CD14-positive monocyte (primary cell): ENCODE results near the gene RRP7A. TPM values are rescaled to one million over a fixed set of nuclear protein-coding genes. Genes with fewer than 3 reads are reported as not detected.
"Not testable (repeated sequence)": the region's sequence is repeated elsewhere in the genome, so short reads cannot be mapped to it uniquely, and the experiment has no call there.

Source experiments
- DNase-seq, 3 donors: peaks; one replicate each; pipeline ENCODE4 v3.0.0-alpha.2; 2011 to 2022
- H2AFZ ChIP-seq: 2 replicates; pipeline ENCODE4 v1.6.0; 2012; ENCODE audit warnings: mild to moderate bottlenecking, low read depth, low read length, inconsistent platforms; ENCODE audit not compliant: insufficient read depth, poor library complexity, severe bottlenecking
- H3K27ac ChIP-seq, 2 donors: 1 replicate in 1 of 2; 2 replicates in 1 of 2; pipeline ENCODE4 v1.5.1; 2012 to 2013; ENCODE audit warnings: low read length in 2 of 2, control low read depth in 1 of 2, inconsistent platforms in 1 of 2, low read depth in 1 of 2, mild to moderate bottlenecking in 1 of 2
- H3K27me3 ChIP-seq, 2 donors: one replicate each; pipeline versions ENCODE4 v1.6.0 to v1.6.1; 2011 to 2013; ENCODE audit warnings: low read length in 2 of 2; ENCODE audit not compliant: control insufficient read depth in 2 of 2, insufficient read depth in 2 of 2
- H3K36me3 ChIP-seq, 2 donors: replicated peaks in 1 of 2; 1 replicate in 1 of 2; 2 replicates in 1 of 2; pipeline versions ENCODE4 v1.5.1 to v1.6.1; 2012 to 2013; ENCODE audit warnings: low read length in 2 of 2, control low read depth in 1 of 2, inconsistent platforms in 1 of 2, mild to moderate bottlenecking in 1 of 2; ENCODE audit not compliant: insufficient read depth in 2 of 2, control insufficient read depth in 1 of 2
- H3K4me1 ChIP-seq, 2 donors: 1 replicate in 1 of 2; 2 replicates in 1 of 2; pipeline versions ENCODE4 v1.5.1 to v1.6.1; 2012 to 2013; ENCODE audit warnings: low read length in 2 of 2, control low read depth in 1 of 2, inconsistent platforms in 1 of 2, mild to moderate bottlenecking in 1 of 2, moderate library complexity in 1 of 2; ENCODE audit not compliant: insufficient read depth in 2 of 2, control insufficient read depth in 1 of 2
- H3K4me2 ChIP-seq: replicated peaks from 2 replicates; pipeline ENCODE3; 2012; ENCODE audit warnings: low read length, moderate library complexity, mild to moderate bottlenecking; ENCODE audit not compliant: poor library complexity, severe bottlenecking; ENCODE audit errors: extremely low read depth
- H3K4me3 ChIP-seq, 3 experiments: fragments of 200-600 bp in 1 of 3; sonication (generic) in 1 of 3; replicated peaks in 1 of 3; 1 replicate in 2 of 3; 2 replicates in 1 of 3; pipeline ENCODE4 v1.5.1; 2011 to 2013; ENCODE audit warnings: low read length in 3 of 3, mild to moderate bottlenecking in 3 of 3, control low read depth in 2 of 3, low read depth in 2 of 3, inconsistent platforms in 1 of 3, moderate library complexity in 1 of 3
- H3K79me2 ChIP-seq: 2 replicates; pipeline ENCODE4 v1.6.0; 2012; ENCODE audit warnings: mild to moderate bottlenecking, control low read depth, inconsistent platforms, low read length, moderate library complexity; ENCODE audit not compliant: insufficient read depth
- H3K9ac ChIP-seq: 2 replicates; pipeline ENCODE4 v1.6.0; 2017; ENCODE audit warnings: low read length, mild to moderate bottlenecking; ENCODE audit not compliant: insufficient read depth, poor library complexity, severe bottlenecking
- H3K9me3 ChIP-seq, 2 donors: replicated peaks in 1 of 2; 1 replicate in 1 of 2; 2 replicates in 1 of 2; pipeline versions ENCODE4 v1.5.1 to v1.6.1; 2012 to 2013; ENCODE audit warnings: low read length in 2 of 2, control low read depth in 1 of 2; ENCODE audit not compliant: control insufficient read depth in 1 of 2, insufficient read depth in 1 of 2
- H4K20me1 ChIP-seq: 2 replicates; pipeline ENCODE4 v1.6.0; 2012; ENCODE audit warnings: mild to moderate bottlenecking, low read length, control low read depth, moderate library complexity; ENCODE audit not compliant: insufficient read depth
- H3K27ac Mint-ChIP-seq, 7 donors: one replicate each; pipeline ENCODE4 v1.8.0; 2020; ENCODE audit warnings: mild to moderate bottlenecking in 7 of 7, mixed read lengths in 7 of 7, moderate library complexity in 6 of 7, inconsistent platforms in 2 of 7
- H3K27me3 Mint-ChIP-seq, 3 donors: one replicate each; pipeline ENCODE4 v1.8.0; 2021 to 2022; ENCODE audit warnings: low read depth in 3 of 3, mild to moderate bottlenecking in 3 of 3, mixed read lengths in 3 of 3, moderate library complexity in 3 of 3, inconsistent platforms in 1 of 3
- H3K36me3 Mint-ChIP-seq, 2 donors: one replicate each; pipeline ENCODE4 v1.8.0; 2020; ENCODE audit warnings: mixed read lengths in 2 of 2, inconsistent platforms in 1 of 2, mild to moderate bottlenecking in 1 of 2
- H3K4me1 Mint-ChIP-seq: one replicate; pipeline ENCODE4 v1.8.0; 2020; ENCODE audit warnings: mild to moderate bottlenecking, mixed read lengths
- H3K4me3 Mint-ChIP-seq, 2 donors: one replicate each; pipeline ENCODE4 v1.8.0; 2020; ENCODE audit warnings: mild to moderate bottlenecking in 2 of 2, mixed read lengths in 2 of 2, moderate library complexity in 1 of 2
- H3K9me3 Mint-ChIP-seq, 7 donors: one replicate each; pipeline ENCODE4 v1.8.0; 2020 to 2022; ENCODE audit warnings: mixed read lengths in 7 of 7, mild to moderate bottlenecking in 6 of 7, moderate library complexity in 6 of 7, inconsistent platforms in 2 of 7
- CTCF ChIP-seq: fragments of 200-600 bp; IDR thresholded peaks from one replicate; pipeline ENCODE4 v1.8.0; 2022; ENCODE audit warnings: antibody characterized with exemption, mild to moderate bottlenecking
- WGBS: methylation state at CpG from one replicate; pipeline ENCODE4 v1.1.5; 2013; ENCODE audit warnings: missing lambda C conversion rate; ENCODE audit not compliant: insufficient coverage; 5-methylcytosine and 5-hydroxymethylcytosine counted together
- intact Hi-C, 2 donors: fragments of 100-400 bp; cut with micrococcal nuclease; formaldehyde crosslinking; loops; one replicate each; pipeline versions ENCODE4 v1.15.0 to v1.15.1; 2023
- polyA plus RNA-seq, 3 donors: library from polyadenylated mRNA; depleted of rRNA in 1 of 3; unstranded in 2 of 3; stranded (reverse) in 1 of 3; fragments of 300-500 nt in 2 of 3; fragments of >200 nt in 1 of 3; fragmentation: Illumina TruSeq in 2 of 3; gene quantifications; 1 replicate in 2 of 3; 2 replicates in 1 of 3; pipeline ENCODE4 v1.2.3, GENCODE V29; 2012 to 2021

The RRP7A gene
- polyA plus RNA-seq, 3 donors: 19.4 to 59.9 (median 29.1) TPM

GRCh38 chr22:42500836-42501179 is 18.8 kb downstream of the RRP7A start:
- Histone ChIP-seq H3K79me2 (no peaks in the 10 kb centered on the region), H3K9ac (no peak overlapping the region), H3K9me3 (no peaks in the 10 kb centered on the region), H3K4me1 (peaks cover 15 to 20% of the 10 kb centered on the region in 2 donors), H4K20me1 (no peaks in the 10 kb centered on the region), H3K4me3 (peak overlapping the region in 2 of 3 experiments; percentile 38 to 70), H2AFZ (peak overlapping the region; percentile 80), H3K27me3 (no peaks in the 10 kb centered on the region), H3K27ac (no peak overlapping the region), H3K36me3 (no peaks in the 10 kb centered on the region), H3K4me2 (peak overlapping the region; percentile 77)
- 34% methylated on average over 23 of the region's 26 CpGs for WGBS
- Mint-ChIP-seq H3K4me1 (peaks cover 18% of the 10 kb centered on the region), H3K9me3 (no peaks in the 10 kb centered on the region), H3K27me3 (peaks cover 1 to 4% (median 3%) of the 10 kb centered on the region in 3 donors), H3K36me3 (no peaks in the 10 kb centered on the region), H3K4me3 (peak overlapping the region; percentile 34 to 35), H3K27ac (peak overlapping the region in 1 of 7 donors; percentile 45)
- TF ChIP-seq CTCF: no peak
- no peak for DNase-seq
- intact Hi-C loops: no loop called here

DNA sequence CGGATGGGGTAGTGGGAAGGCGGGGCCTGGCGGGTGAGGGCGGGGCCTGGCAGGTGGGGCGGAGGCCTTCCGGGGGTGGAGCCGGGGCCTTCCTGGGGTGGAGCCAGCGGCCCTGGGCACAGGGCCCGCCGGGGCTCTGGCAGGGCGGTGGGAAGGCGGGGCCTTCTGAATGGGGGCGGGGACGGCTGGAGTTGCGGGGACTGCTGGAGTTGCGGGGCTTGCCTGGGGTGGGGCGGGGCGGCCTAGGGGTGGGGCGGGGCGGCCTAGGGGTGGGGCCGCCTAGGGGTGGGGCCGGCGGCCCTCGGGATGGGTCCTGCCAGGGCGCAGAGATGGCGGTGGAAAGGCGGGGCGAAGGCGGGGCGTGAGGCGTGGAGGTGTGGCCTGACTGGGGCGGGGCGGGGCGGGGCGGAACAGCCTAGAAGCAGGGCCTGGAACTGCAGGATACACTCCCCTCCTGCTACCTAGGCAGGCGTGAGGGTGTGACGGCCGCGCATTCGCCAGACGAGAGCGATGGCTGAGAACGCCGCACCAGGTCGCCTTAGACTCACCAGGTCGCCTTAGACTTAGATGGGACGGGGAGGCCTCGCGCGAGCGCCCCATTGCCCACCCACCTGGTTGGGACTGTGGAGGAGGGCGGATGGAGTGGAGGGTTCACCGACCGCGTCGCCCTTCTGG is 19.3 kb downstream of the RRP7A start:
- peak overlapping the region in 1 of 7 donors; percentile 26 for H3K27ac Mint-ChIP-seq
- intact Hi-C loops: no loop called here
- peak overlapping the region; percentile 15 to 70 (median 38) for H3K4me3 ChIP-seq
- no peak overlapping the region for H3K27ac ChIP-seq
- DNase-seq: peak; percentile 75 to 87 (median 86)
- WGBS: 10% methylated on average over 20 of the region's 56 CpGs
- no peak overlapping the region for H3K9ac ChIP-seq
- no peaks in the 10 kb centered on the region for H3K27me3 ChIP-seq
- H3K4me1 Mint-ChIP-seq: peaks cover 21% of the 10 kb centered on the region
- H3K4me1 ChIP-seq: peaks cover 15 to 20% of the 10 kb centered on the region in 2 donors
- H3K36me3 ChIP-seq: no peaks in the 10 kb centered on the region
- H3K36me3 Mint-ChIP-seq: no peaks in the 10 kb centered on the region
- TF ChIP-seq CTCF: no peak
- H3K79me2 ChIP-seq: no peaks in the 10 kb centered on the region
- H3K4me2 ChIP-seq: peak overlapping the region; percentile 77
- no peaks in the 10 kb centered on the region for H4K20me1 ChIP-seq
- no peaks in the 10 kb centered on the region for H3K9me3 ChIP-seq
- H2AFZ ChIP-seq: peak overlapping the region; percentile 80
- H3K4me3 Mint-ChIP-seq: peak overlapping the region; percentile 59 to 68
- no peaks in the 10 kb centered on the region for H3K9me3 Mint-ChIP-seq
- H3K27me3 Mint-ChIP-seq: peaks cover 1 to 4% (median 3%) of the 10 kb centered on the region in 3 donors

- H4K20me1 ChIP-seq, H3K27me3 ChIP-seq, H3K9me3 Mint-ChIP-seq, H3K79me2 ChIP-seq, intact Hi-C loops, H3K9me3 ChIP-seq, H3K36me3 Mint-ChIP-seq, H3K9ac ChIP-seq, H3K27me3 Mint-ChIP-seq, DNase-seq, H3K27ac ChIP-seq, H3K36me3 ChIP-seq: not testable (repeated sequence)
- peak overlapping the region in 1 of 7 donors; percentile 26 for H3K27ac Mint-ChIP-seq
- WGBS: 77% methylated on average over 13 of the region's 15 CpGs
- H3K4me3 Mint-ChIP-seq: peak overlapping the region in 1 of 2 donors; percentile 59
- Histone ChIP-seq H2AFZ (peak overlapping the region; percentile 29), H3K4me1 (peaks cover 15 to 20% of the 10 kb centered on the region in 2 donors), H3K4me2 (peak overlapping the region; percentile 77), H3K4me3 (peak overlapping the region in 2 of 3 experiments; percentile 14 to 70)
- peaks cover 21% of the 10 kb centered on the region for H3K4me1 Mint-ChIP-seq
Observed at GRCh38 chr22:42499773-42500160, 19.8 kb downstream of the RRP7A start.
